ENCODE measurements around the gene SULT2B1.

SULT2B1 gene

DNA sequence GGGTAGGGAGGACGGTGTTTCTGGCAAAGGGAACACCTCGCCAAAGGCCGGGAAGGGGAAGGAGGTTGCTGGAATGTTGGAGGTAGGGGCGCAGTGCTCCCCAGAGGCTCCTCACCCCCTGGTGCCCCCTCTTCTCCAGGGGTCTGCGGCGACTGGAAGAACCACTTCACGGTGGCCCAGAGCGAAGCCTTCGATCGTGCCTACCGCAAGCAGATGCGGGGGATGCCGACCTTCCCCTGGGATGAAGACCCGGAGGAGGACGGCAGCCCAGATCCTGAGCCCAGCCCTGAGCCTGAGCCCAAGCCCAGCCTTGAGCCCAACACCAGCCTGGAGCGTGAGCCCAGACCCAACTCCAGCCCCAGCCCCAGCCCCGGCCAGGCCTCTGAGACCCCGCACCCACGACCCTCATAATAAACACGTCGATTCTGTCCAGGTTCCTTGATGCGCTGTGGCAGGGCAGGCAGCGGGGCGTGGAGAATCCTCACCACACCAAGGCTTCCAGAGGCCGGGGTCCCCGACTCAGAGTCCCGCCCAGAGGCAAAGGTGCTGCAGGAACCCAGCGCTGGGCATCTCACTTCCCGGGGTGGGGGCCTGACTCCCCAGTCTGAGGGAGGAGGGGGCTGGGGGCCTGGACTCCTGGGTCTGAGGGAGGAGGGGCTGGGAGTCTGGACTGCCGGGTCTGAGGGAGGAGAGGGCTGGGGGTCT is 47.2 kb downstream of the SULT2B1 start:
- DNase-seq (ENCODE audit: extremely low read depth in 1 of 2, low read depth in 1 of 2) = no peak

DNA sequence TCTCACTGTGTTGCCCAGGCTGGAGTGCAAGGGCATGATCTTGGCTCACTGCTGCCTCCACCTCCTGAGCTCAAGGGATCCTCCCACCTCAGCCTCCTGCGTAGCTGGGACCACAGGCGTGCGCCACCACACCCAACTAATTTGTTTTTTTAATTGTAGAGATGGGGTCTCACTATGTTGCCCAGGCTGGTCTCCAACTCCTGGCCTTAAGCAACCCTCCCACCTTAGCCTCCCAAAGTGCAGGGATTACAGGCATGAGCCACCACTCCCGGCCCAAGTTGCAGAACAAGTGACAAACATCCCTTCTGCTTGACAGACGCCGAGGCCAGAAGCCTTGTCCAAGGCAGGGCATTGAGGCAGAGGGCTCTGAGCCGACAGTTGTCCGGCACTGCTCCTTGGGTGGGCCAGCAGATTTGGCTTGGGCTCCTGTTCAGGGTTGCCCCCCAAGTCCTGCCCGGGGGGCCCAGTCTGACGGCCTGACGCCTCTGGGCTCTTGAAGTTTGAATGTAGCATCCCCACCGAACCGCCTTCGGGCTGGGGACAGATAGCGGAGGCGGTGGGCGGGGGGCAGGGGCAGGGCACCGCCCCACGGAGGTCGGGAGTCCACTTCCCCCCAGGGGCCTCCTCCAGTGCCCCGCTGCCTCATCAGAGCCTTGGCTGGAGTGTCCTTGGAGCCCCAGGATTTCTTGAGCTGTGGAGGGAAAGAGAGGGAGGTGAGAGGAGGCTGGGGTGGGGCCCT is 48.9 kb downstream of the SULT2B1 start:
- no peak for DNase-seq (ENCODE audit: extremely low read depth in 1 of 2, low read depth in 1 of 2)

DNA sequence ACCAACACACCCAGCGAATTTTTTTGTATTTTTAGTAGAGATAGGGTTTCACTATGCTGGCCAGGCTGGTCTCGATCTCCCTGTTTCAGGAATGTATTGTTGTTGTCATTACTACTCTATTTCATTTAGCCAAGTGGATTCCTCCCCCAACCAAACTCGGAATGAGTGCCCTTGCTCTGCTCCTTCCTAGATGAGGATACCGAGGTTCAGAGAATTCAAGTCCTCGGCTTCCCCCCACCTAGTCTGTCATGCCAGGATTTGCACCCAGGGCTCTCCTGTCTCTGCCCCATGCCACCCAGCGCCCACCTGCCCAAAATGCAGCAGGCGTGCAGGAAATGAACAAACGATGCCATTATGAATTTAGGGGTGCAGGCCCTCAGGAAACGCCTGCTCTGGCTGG is 51.0 kb downstream of the SULT2B1 start:
- no peak for DNase-seq (ENCODE audit: extremely low read depth in 1 of 2, low read depth in 1 of 2)

DNA sequence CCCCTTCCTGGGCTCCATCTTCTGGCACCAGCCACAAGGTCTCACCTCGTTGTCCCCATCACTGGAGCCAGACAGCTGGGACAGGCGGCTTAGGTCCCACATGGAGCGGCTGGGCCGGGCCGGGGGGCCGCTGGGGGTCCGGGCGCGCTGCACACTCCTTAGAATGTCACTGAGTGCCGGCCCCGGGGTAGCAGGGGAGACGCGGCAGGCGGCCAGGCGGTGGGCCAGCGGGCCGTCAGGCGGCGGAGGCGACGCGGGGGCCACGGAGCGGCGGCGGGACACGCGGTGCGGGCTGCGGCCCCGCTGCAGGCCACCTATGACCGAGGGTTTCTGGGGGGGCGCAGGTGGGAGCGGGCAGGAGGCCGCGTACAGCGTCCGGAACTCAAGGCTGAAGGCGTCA is 51.5 kb downstream of the SULT2B1 start:
- DNase-seq (ENCODE audit: extremely low read depth in 1 of 2, low read depth in 1 of 2) = no peak

DNA sequence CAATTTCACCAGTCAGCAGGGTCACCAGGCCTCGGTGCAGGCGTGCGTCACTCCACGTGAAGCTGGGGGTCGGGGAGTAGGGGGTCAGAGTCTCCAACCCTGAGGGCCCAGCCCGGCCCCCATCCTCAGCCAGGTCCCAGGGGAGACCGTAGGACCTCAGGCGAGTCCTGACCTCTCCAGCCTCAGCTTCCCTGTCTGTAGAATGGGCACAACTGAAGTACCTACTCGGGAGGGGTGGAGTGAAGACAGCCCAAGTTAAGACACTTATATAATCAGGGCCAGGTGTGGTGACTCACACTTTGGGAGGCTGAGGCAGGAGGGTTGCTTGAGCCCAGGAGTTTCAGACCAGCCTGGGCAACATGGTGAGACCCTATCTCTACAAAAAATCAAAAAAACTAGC is 51.9 kb downstream of the SULT2B1 start:
- no peak for DNase-seq (ENCODE audit: extremely low read depth in 1 of 2, low read depth in 1 of 2)

DNA sequence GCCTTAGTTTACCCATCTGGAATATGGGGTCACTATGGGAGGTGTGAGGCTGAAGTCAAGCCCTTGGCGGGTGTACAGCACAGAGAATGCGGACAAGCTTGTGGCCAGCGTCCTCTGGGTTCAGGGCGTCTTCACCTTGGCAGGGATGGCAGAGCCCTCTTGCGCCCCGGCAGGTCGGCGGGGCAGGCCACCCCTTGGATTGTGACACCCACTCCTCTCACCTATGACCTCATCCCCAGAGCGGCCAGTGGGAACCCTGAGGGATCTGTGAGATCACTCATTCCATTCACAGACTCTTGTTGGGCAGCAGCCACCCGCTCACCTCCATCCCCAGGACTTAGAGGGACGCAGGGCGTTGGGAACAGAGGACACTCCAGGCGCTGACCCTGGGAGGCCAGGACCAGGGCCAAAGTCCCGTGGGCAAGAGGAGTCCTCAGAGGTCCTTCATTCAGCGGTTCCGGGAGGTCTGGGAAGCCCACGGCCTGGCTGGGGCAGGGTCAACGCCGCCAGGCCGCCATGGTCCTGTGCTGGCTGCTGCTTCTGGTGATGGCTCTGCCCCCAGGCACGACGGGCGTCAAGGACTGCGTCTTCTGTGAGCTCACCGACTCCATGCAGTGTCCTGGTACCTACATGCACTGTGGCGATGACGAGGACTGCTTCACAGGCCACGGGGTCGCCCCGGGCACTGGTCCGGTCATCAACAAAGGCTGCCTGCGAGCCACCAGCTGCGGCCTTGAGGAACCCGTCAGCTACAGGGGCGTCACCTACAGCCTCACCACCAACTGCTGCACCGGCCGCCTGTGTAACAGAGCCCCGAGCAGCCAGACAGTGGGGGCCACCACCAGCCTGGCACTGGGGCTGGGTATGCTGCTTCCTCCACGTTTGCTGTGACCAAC is 54.7 kb downstream of the SULT2B1 start, which contains the start of gene SPACA4:
Gene SPACA4 (plus strand): TSS at position 280 of the 896 bp plus-strand sequence. CDS start 237 bp downstream, at position 517.
- DNase-seq (ENCODE audit: extremely low read depth in 1 of 2, low read depth in 1 of 2) = no peak

DNA sequence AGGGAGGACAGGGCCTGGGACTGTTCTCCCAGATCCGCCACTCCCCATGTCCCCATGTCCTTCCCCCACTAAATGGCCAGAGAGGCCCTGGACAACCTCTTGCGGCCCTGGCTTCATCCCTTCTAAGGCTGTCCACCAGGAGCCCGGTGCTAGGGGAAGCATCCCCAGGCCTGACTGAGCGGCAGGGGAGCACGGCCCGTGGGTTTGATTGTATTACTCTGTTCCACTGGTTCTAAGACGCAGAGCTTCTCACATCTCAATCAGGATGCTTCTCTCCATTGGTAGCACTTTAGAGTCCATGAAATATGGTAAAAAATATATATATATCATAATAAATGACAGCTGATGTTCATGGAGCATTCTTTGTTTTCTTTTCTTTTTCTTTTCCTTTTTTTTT is 55.4 kb downstream of the SULT2B1 start:
- DNase-seq (ENCODE audit: extremely low read depth in 1 of 2, low read depth in 1 of 2) = no peak

DNA sequence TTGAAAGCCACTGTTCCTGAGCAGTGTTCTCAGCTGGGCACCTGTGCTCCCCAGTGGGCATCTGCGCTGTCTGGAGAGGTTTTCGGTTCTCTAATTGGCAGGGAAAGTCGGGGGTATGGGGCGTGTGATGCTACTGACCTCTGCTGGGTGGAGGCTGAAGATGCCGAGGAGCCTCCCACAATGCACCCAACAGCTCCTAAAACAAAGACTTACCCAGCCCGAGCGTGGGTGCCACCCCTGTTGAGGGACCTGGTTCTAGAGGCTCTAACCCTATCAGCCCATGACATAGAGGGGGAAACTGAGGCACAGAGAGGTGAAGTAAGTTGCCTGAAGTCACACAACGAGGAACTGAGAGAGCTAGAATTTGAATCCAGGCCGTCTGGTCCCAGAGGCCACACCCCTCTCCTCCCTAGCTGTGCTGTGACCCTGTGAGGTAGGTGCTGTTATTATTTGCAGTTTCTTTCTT is 56.9 kb downstream of the SULT2B1 start:
- no peak for DNase-seq (ENCODE audit: extremely low read depth in 1 of 2, low read depth in 1 of 2)

DNA sequence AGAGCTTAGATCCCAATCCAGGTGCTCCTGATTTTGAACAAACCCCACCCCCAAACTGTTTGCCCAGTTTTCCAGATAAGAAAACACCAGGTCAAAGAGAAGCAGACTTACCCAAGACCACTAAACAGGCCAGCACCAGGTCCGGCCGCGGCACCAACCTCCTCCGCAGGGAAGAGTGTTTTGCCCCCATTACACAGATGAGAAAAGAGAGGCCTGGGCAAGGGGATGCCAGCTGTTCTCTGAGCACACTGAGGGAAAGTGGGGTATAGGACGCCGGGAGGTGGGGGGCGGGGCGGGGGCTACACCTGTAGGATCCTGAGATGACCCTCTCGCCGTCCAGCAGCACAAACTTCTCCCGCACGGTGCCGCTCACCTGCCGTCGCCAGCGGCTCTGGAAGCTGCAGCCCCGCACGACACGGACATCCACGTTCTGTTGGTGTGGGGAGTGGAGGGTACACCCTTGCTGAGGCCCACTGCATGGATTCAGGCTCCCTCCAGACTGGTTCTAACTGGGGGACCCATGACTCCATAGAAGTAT is 57.7 kb downstream of the SULT2B1 start:
- no peak for DNase-seq (ENCODE audit: extremely low read depth in 1 of 2, low read depth in 1 of 2)

DNA sequence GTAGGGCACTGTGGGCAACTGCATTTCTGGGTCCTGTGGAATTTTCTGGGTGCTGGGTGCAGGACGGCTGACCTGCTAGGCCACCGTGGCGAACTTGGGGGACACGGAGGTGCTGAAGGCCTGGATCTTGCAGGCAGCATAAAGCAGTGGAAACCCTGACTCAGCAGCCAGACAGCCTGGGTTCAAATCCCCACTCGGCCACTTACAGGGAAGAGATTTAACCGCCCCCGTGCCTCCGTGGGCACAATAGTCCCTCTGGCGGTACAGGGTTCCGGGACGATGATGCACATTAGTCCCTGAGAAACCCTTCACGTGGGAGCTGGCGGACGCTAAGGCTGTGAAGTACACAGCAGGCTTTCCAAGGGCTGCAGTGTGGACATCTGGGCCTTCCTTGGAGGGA is 59.9 kb downstream of the SULT2B1 start:
- no peak for DNase-seq (ENCODE audit: extremely low read depth in 1 of 2, low read depth in 1 of 2)

DNA sequence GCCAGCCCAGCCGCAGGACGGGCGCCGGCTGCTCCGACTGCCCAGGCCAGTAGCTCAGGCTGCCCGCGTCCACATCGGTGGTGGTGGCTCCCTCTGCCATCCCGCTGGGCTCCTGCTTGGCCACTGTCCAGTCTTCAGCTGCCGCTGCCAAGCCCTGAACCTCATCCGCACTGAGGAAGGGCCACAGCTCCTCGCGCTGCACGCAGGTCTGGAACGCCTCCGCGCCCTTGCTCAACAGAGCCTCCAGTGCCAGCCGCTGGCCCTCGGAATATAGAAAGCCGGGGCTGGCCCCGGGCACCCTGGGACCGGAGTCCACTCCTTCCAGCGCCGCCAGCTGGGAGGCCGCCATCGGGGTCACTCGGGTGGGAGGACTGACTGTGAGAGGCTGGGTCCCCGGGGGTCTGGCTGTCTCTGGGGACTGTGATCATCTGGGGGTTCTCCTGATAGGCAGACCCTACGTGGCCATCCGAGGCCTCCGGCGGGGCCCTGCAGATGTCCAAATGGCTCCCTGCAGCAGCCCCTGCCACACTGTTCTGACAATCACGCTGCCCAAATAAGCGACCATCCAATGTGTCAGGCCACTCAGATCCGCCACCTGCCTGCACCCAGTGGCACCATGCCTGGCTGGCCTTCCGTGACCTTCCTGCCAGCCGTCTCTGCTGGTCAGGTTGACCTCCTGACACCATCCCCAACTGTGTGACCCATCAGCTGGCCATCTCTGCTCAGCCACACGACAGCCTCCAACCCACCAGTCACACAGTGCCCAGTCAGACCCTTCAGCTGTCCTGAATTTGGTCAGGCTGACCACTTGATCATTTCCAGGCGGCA is 61.3 kb downstream of the SULT2B1 start:
- no peak for DNase-seq (ENCODE audit: extremely low read depth in 1 of 2, low read depth in 1 of 2)

DNA sequence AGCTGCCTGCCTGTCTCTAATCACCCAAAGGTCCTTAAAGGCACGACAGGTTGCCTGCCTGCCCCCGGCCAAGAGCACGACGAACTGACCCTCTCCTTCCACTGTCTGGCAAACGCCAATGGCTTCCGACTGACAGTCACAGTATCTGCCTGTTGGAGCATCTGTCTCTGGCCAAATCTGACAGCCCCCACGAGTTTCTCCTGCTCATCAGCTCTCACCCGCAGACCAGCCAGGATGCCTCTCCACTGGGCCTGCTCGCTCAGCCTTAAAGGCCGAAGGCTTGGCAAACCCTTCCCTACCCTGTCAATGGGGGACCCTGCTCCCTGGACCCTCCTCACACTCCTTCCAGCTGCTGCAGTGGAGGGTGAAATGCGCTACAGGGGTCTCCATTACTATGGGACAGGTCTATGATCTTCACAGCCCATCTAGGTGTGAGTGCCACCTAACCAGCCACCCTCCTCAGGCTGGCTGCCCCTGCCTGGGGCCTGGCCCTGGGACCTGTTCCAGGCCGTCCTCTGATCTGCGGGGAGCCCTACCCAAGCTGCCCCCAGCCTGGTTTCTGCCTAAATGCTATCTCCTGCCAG is 62.0 kb downstream of the SULT2B1 start:
- DNase-seq (ENCODE audit: extremely low read depth in 1 of 2, low read depth in 1 of 2) = no peak

DNA sequence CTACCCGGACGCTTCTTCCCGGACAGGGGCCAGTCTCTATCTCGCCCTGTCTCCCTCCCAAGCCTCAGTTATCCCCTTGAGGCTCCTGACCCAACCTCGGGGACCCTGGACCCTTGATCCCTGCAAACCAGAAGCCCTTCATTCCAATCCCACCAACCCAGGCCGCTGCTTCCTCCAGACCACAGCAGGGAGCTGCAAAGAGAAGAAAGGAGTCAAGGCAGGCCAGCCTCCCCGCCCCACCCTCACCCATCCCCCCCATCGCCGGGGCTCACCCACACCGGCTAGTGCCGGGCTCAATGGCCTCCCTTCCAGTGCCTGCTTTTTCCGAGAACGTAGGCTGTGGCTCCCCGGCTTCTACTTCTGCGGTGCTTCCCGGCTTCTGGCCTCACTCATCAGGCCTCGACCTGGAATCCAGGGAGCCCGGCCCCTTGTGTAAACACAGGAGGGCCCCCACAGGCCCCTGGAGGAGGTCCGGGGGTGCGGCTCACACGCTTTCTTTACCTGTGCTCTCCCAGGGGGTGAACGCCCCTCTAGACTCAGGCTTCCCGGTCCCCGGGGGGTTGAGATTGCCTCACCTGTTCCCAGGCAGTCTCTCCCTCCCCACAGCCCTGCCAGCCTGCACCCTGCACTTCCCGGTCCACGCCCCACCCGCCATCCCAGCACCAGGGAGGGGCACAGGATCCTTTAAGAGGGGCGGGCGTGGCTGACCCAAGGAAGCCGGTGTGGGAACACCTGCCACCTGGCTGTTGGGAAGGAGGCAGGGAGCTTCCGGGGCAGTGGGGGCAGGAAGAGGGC is 62.7 kb downstream of the SULT2B1 start, which contains the start of gene FAM83E:
Gene FAM83E (minus strand): TSS at position 641 of the 795 bp plus-strand sequence. CDS start 1,704 bp downstream, outside the sequence.
- DNase-seq (ENCODE audit: extremely low read depth in 1 of 2, low read depth in 1 of 2) = no peak

DNA sequence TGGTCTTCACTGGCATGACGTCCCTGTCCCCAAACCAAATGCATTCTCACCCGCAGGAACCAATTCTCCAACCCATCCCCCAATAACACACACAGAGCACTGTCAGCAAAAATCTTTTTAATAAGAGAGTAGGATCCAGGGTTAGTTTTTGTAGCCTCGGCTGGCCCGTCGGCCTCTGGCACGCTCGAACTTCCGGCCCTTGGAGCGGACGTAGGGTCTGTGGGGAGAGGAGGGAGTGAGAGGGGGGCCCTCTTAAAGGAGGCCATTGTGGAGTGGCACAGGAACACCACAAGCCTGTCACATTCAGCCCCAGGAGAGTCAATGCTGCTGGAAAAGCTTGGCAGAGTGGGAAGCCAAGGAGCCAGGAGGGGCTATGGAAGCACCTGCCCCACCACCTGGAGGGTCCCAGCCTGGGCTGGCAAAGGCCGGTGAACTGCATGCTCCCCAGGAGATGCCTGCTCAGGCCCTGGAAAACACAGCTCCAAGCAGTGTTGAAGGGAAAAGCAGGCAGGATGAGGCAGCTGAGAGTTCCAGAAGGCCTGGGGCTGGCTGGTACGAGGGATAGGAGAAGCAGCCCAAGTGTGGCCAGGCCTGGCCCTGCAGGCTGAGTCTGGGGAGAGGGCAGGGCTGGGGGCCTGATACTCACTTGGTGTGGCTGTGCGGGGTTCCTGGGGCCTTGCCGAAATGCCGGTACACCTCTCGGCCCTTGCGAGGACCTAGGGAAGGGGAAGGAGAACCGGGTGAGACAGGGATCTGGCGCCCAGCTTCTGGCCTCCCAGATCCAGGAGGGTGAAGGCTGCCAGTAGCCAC is 63.5 kb downstream of the SULT2B1 start:
- no peak for DNase-seq (ENCODE audit: extremely low read depth in 1 of 2, low read depth in 1 of 2)

DNA sequence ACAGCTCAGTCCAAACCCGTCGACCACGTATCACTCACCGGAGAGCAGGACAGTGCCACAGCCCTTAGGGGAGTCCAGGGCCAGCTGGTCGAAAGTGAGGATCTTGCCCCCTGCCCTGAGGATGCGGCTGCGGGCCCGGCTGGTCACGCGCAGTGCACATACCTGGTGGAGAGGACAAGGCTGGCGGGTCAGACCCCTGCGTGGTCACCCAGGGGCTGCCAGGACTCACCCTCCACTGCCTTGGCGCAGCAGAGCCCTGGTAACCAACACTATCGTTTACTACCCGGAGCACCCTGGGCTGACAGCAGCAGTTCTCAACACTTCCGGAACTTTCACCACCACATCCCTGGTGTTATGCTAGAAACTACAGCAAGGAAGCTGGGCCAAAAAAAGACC is 64.1 kb downstream of the SULT2B1 start:
- DNase-seq (ENCODE audit: extremely low read depth in 1 of 2, low read depth in 1 of 2) = no peak

DNA sequence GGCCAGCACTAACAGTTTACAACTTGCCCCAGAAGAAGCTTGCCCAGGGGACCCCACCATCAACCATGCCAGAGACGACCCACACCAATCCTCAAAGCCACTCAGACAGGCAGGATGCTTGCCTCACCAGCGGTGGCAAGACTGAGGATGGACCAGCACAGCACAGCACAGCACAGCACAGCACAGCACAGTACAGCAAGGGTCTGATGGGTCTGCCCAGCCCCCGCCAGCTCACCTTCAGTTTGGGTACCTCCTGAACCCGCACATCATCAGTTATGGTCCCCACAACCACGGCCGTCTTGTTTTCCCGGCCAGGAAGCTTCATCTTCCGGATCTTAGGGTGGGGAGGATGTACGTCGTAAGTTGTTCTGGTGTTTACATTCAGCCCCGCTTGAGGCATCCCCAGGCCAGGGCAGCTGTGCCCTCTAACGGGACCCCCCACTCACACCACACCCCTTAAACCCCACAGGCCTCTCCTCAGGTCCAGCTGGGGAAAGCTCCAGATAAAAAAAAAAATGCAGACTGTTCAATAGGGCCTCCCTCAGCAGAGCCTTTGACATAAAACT is 64.6 kb downstream of the SULT2B1 start:
- no peak for DNase-seq (ENCODE audit: extremely low read depth in 1 of 2, low read depth in 1 of 2)

DNA sequence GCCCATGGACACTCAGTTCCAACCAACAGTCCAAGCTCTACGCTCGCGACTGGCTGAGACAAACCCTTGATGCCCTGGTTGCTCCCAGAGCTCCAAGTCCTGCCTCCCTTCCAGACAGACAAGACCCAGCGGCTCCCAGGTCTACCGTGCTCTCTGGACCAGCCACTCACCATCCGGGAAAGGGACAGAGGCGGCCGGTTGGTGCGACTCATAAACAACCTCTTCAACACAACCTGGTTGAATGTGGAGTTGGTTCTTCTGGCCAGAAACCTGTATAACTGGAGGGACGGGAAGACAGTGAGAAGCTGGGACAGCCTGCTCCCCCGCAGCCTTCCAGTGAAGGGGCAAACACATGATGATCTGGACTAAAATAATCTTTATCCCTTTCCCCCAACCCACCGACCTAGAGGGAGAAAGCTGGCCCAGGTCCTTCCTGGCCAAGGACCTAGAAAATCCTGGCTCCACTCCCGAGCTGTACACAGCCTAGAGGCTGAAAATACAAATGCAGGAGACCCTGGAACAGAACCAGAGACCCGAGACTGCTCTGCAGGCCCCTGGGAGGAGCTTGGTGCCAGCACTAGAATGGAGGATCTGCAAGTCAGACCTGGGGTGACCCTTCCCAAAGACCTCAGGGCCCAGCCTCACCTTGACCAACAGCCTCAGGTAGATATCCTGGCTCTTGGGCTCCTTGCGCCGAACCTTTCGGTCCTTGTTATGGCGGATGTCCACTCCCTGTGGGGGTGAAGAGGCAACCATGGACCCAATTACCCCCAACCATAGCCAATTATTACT is 65.4 kb downstream of the SULT2B1 start:
- no peak for DNase-seq (ENCODE audit: extremely low read depth in 1 of 2, low read depth in 1 of 2)
